ENCODE results near the gene IMMP2L.

The IMMP2L gene

DNA sequence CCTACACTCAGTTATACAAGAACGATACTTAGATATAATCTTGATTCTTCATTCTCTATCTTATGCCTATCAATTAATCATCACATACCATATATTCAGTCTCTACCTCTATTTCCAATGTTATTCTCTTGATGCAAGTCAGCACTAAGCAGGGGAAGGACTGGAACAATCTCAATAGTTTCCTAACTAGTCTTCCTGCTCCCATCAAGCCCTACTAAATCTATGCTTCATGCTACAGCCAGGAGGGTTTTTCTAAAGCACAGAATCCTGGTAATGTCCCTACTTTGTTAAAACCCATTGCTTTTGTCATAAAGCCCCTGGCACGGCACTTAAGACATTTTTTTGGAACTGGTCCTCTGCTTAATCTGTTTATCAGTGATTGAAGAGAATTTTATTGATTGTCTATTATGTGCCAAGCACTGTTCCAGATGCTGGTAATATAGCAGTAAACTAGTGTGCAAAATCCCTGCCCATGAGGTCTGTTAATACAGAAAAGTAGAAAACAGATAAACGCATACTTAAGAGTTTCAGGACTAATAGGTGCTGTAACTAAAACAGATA lies 794.7 kb downstream of the IMMP2L start:
- DNase-seq, result no peak

DNA sequence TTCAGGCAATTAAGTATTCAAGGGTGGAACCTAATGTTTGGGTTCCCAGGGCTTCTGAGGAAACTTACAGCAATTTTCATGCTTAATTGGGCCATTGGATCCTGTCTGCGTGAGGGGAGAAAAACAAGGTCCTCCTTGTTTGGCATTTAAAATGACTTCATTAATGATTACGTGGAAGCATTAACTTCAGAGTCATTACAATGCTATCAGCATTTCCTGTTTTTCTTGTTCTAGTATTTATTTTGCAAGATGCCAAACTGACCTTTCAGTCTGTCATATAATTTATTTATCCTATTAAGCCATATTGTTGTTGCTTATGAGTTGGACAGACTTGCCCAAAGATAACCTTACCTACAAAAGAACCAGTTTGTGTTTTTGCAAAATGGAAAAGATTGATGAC lies 795.4 kb downstream of the IMMP2L start:
- DNase-seq, result no peak

DNA sequence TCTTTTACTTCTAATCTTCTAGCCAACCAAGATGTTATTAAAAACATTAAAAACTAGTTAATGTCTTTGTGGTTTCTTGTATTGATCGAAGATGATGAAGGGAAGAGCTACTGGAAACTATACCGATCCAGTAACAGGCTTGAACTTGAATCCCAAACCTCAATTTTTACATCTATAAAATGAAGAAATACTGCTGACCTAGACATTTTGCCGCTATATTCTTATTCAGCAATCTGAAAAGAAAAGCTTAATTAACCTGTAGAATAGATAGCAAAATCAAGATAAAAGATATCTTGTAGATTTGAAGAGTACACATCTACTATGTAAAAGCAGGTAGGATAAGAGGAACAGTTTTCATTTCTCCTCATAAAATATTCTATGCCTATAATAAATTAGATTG lies 797.4 kb downstream of the IMMP2L start:
- no peak for DNase-seq

DNA sequence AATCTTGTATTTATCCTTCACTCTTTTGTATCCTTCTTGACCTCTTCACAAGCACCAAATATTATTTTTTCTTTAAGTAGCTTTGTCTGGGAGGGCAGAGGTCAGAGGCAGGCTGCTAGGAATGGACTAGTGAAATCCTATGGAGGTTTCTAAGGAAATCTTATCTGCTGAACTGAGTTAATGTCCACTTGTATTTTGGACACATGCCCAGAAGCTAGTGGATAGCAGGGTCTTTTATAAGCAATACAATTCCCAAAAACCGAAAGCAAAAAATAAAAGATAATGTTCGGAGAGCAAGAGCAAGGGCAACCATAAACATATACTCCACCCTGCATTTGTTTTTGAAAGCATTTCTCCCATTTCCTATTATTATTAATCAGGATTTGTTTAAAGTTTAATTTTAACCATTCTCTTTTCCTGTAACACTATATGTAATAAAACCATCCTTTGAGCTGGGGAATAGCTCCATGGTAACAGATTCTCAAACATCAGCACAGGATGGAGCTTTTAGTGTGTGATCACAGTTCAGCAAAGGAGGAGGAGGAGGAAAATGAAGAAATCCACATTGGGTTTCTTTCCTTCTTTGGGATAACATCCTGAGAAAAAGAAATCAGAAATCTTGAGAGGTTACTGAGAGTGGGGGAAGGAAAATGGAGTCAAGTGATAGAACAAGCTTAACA lies 799.6 kb downstream of the IMMP2L start:
- no peak for DNase-seq

DNA sequence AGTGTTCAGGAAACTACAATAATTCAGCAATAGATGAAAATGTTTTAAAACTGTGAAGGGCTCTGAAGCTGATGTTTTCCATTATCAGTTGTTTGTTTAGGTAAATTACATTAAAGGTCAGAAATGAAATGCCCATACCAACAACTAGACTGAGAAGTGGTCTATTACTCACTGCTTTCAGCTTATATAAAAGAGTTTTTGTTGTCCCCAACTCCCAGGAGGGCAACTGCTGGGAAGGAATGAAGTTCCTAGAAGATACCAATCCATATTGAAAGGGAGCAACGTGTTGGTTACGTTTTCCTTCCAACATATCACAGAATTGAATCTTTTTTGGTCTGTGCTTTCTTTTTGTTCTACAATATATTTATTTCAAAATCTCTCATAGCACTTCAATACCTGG lies 802.0 kb downstream of the IMMP2L start:
- no peak for DNase-seq

DNA sequence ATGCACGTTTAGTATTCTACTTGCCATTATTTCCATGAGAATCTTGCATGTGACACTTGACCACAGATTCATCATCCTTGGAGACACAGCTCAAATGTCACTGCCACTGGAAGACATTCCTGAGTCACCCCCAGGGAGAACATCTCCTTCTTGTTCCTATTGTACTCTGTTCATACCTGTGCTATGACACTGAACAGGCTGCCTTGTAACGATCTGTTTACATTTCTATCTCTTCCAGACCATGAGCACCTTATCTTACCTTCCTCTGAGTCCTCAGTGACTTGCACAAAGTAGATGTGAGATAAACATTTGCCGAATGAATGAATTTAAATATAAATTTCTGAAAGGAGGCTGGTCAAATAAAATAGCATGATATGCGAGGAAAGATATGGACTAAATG lies 803.2 kb downstream of the IMMP2L start:
- no peak for DNase-seq

DNA sequence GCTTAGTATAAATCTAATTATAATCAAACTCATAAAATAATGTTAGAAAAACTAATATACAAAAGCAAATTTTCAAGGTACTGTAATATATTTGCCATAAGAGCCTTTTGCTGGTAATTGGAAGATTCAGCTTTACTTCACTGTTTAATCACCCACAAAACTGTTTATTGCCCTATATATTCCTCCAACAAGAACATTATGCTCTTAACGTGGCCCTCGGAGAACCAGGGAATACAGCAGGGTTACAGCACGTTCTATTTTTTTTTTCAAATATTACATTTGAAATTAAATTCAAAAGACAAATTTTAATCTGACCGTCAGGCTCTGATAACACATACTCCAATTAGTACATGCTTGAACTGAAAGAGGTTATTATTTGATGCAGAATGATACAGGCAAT lies 807.6 kb downstream of the IMMP2L start:
- DNase-seq, result no peak

DNA sequence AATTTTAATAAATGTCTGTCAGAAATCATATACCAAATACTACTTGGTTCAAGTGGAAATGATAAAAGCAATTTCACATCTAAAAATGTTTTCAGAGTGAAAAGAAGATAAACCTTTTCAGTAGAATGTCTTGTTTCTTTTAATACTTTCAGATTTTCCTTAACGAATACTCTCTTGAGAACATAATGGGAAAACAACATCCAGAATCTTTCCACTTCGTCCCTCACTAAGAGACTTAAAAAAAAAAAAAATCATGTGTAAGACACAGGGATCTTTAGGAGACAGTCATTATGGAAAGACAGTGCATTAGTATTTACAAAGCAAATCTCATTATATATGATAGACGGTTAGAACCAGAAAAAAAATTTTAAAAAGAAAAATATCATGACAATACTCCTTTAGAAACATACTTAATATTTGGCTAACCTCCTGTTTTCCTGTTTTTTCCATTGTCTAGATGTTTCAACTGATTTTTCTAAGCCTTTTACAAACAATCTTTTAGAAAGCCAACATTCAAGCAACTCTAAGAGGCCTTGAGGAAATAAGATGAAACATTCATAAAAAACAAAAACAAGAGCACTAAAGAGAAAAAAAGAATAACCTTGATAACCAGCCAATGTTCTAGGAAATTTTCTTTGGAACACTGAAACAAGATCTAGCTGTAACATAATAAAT lies 811.2 kb downstream of the IMMP2L start:
- no peak for DNase-seq

DNA sequence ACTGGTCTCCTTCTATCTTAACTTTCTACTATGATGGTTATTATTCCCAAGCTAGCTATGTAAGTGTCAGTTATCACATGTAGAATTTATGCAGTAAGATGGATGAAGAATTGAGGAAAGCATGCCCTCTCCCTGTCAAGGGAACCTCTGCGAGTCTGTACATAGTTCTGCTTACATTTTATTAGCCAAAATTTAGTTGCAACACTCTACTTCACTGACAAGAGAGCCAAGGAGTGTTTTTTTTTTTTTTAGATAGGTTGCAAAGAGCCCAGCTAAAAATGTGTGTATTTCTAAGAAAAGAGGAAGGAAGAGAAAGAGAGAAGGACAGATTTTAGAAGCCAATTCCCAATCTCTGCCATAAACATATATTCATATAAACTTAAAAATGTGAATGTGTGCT lies 829.1 kb downstream of the IMMP2L start:
- DNase-seq, result no peak

DNA sequence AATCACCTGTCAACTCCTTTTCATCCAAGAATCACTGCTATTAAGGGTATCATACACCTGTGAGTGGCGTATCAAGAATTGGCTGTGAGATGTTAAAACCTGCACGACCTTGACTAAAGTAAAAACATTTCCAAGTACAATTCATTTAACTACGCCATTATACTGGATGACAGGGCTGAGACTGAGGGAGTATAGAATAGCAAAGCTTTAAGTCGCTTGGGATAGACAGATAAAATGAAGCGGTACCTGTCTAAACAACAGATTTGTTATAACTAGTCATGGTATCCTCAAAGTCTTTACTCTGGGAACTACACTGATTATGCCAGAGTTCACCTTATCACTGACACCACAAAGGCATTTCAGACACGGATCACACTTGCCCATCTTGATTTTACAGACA lies 837.5 kb downstream of the IMMP2L start:
- no peak for DNase-seq

DNA sequence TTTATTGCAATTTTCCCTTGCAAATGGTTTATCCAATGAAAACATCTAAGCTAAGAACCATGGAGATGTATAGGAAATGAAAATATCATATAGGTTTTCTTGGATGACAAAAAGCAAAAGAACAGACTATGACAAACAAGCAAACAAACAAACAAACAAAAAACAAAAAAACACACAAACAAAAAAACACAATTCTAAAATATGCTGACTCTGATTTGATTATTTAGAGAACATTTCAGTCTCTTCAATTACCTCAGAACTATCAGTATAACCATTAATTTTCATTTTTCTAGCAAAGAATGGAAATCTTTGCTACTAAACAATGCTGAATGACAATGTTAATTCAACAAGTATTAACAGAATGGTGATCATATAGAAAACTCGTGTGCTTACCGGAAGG lies 840.9 kb downstream of the IMMP2L start:
- no peak for DNase-seq

DNA sequence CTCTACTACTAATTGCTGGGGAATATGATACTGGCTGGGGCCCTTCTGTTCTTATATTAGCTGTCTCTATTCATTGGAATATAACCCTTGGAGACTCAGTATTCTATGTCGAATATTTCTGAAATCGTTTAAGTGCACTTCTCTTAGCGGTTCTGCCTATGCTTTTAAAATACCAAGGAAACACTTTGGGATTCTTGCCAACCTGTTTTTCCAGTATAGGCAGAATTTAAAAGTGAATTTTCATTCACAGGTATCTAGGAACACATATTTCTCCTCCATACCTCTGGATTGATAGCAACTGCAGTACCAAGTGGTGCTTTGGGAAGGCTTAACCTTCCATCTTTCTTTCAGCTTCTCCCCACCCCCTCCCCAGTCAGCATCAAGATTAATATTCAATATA lies 841.7 kb downstream of the IMMP2L start:
- DNase-seq, result no peak

DNA sequence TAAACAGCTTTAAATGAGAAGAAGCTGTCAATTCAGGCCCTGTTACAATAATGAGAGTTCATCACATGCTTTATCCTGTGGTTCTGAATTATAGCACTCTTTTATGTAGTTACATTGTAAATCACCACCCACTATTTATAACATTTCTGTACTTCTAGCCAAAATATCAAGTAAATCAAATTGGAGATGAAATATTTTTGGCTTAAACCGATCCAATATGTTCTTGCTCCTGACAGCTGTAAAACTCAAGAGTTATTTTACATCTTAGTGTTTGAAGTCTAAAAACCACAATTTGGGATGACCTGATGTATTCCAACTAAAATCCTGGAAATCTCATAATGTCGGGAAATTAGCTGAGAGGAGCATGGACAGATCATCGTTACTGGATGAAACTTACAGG lies 842.6 kb downstream of the IMMP2L start:
- DNase-seq, result no peak

DNA sequence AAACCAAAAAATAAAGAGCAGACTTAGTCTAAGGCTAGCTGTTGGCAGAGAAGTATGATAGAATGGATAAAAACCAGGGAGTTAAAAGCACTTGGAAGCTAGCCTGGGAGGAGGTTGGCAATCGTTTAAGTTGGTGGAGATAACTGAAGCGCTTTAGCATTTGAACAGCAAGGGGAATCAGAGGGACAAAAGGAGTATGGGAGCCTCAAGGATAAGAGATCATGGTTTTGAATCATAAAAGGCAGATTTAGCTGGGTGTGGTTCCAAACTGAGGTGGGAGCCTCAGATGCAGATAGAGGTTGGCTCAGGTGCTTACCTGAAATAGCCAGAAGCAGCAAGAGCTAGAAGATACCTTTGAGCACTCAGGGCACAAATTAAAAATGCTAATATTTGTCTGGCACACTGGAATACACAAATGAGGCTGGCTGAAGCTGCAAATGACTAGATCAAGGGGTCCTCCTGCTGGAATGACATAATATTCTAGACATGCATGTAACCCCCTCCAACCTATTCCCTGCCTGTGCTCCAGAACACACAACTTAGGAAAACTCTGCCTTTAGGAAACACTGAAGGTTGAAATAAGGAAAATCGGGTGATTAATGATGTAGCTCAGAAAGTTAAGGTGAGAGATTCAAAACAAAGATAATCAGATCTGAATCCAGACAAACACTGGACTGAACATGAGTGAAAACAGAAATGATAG lies 843.6 kb downstream of the IMMP2L start:
- no peak for DNase-seq

DNA sequence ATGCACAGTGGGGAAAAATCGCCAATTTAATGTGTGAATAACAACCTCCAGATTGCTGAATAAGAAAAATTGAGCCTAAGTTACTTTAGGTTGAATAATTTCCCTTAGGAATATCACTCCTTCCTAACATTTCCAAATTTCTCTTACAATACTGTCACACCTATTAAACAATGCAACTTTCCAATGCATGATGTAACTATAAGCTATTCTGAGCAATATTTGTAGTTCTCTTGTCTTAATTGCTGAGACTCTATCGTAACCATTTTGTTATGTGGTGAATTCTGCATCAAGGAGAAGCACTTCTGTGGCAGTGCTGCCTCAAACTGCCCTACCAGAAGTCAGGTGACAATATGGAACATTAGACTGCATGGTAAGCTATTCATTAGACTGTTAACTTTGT lies 858.1 kb downstream of the IMMP2L start:
- DNase-seq, result no peak

DNA sequence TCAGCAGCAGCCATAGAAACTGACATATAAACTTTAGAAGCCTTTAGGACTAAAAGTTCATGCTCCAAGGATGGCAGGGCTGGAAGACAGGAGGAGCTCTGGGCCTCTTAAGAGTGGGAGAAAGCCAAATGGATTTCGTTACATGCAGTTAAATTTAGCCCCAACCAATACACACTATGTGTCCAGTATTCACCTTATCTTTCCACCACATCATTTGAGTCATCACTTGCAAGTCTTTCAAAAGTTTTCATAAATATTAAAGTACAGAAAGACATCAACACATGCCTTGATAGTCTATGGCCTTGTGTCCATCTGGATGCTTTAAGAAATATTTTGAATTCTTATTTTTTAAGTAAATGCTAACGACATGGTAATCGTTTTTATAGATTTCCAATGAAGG lies 863.7 kb downstream of the IMMP2L start:
- DNase-seq, result no peak

DNA sequence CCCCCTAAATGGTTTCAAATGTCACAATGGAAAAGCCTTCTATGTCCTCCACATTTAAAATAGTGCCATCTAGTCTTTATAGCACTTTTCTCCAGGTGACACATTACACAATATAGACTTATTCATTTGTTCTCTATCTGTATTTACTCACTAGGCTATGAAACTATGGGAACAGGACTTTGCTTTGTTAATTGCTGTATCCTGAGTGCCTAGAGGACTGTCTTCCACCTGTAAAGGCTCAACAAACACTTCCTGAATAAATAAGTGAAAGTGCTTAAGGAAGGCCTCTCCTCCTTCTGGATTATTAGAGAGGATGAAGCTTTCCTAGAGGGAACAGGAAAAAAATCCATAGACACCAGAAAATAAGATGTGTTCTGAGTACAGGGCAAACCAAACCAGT lies 868.9 kb downstream of the IMMP2L start:
- no peak for DNase-seq

DNA sequence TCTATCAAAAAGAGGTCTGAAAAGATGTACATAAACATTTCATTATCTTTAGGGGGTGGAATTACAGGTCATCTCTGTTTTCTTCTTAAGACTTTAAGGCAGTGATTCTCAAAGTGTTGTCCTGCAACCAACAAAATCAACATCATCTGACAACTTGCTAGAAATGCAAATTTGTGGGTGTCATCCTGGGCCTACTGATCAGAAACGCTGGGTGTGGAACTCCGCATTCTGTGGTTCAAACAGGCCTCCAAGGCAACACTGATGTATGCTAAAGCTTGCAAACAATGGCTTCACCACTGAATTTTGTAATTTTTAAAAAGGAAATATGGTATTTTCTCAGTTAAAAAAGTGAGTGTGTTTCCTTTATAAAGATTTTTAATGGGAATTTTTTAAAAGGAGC lies 873.4 kb downstream of the IMMP2L start:
- no peak for DNase-seq

DNA sequence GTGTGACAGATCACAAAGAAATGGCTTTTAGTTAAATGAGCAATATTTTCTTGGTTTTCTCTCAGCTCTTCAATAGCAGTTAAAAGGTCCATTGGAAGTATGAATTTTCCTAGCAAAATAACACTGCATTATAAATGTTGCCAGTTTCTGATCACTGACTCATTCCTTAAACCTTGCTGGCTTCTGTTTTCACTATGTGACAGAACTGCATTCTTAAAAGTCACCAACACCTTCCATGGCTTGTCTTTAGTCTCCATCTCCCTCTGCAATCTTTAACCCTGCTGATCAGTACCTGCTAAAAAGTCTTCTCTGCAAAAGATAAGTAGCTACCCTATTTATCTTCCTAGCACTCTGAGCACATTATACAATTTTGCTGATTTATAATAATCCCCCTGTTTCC lies 876.4 kb downstream of the IMMP2L start:
- DNase-seq, result no peak

DNA sequence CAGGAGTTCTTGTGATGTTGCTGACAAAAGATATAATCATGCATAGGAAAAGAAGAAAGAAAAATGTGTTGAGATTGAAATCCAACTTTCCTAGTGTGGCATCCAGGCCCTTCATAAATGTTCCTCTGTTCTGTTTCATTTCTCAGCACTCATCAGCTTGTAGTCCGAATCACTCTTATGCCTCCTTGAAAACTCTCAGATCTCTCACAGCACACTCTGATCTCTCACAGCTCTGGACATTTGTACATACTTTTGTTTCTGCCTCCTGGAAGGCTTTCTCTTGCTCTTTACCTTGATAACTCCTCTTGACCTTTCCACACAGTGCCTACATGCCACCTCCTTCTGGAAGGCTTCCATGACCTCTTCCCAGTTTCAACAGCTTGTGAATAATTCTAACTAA lies 880.4 kb downstream of the IMMP2L start:
- no peak for DNase-seq

DNA sequence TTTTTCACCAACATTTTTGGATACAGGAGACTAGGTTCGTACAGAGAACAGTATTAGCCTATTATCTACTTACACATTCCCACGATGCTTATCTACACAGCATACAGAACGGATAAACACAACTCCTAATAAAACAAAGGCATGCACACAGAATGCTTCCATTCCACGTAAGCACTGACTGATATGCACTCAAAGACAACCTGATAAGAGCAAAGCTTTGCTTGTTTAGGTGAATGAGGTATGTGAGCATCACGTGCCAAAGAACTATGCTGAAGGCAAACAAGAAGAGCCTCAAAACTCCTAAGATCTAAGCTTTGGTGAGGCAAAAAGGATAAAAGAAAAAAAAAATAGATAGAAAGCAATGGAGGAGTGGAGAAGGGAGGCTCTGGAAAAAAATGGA lies 884.9 kb downstream of the IMMP2L start:
- no peak for DNase-seq

DNA sequence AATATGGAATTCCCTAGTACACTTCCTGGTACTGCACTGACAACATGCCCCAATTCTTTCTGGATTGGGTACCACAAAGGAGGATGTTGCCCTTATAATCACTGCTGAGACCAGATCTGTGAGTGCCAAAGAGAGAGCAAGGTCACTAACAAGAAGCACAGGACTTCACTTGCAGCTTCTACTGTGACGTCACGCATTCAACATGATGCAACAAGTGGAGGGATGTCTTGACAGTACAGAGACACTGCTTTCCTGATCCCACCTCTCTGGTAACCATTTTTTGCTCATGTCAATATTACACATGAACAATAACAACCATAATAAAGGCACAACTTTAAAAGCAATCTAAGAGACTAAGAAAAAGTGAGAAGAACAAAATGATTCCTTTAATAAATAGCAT lies 885.5 kb downstream of the IMMP2L start:
- DNase-seq, result no peak

DNA sequence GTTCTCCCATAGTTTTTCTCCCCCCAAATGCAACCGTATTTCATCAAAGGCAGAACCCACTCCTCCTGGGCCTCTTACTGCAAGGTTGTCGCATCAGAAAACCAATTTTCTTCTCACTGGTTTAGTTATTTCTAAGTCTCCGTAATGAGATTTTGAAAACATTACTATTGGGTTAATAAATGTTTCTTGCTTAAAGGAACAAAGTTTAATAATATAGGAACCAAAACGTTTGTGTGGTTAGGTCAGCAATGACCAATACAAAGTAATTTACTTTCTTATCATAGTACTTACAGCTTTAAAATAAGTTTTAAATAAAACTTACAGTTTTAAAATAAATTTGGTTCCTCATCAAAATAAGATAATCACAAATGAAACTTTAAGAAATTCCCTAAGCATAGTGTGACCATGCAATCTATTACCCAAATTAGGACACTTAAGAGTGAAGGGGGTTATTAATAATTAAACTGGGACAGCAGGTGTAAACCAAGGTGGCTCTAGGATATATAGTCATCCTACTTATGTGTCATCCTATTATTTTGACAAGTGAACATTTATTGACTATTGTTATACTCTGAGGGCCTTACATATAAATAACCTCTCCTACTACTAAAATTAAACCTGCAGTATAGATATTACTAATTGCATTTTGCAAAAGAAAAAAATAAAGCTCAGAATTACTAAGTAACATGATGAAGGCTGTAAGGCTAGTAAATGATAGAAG lies 886.7 kb downstream of the IMMP2L start:
- DNase-seq, result no peak

DNA sequence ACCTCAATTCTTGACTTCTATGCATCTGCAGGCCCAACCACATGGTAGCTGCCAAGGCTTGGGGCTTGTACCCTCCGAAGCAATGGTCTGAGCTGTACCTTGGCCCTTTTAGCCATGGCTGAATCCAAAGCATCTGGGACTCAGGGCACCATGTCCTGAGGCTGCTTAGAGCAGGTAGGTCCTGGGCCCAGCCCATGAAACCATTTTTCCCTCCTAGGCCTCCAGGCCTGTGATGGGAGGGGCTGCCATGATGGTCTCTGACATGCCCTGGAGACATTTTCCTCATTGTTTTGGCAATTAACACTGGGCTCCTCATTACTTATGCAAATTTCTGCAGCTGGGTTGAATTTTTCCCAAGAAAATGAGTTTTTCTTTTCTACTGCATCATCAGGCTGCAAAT lies 889.1 kb downstream of the IMMP2L start:
- DNase-seq, result no peak

Data from inflammatory macrophage treated with lipopolysaccharide for 4 hours (primary cell).